HG03280 (cell line): ENCODE data around the gene PATL2.
"Not testable (repeated sequence)": the region's sequence is repeated elsewhere in the genome, so short reads cannot be mapped to it uniquely, and the experiment has no call there.

Experiments used
- ATAC-seq: cut with Tn5 transposase; IDR thresholded peaks from one replicate; pipeline ENCODE4 v1.9.1; 2021; ENCODE audit warnings: mild to moderate bottlenecking, moderate library complexity; ENCODE audit not compliant: unreplicated experiment

PATL2 gene

GRCh38 chr15:44654858-44655257 is 56.3 kb downstream of the PATL2 start:
- no peak for ATAC-seq

- ATAC-seq, result no peak
These were observed 63.5 kb downstream of the PATL2 start for GRCh38 chr15:44647637-44648036.

- ATAC-seq, result no peak
These were observed 64.1 kb downstream of the PATL2 start for GRCh38 chr15:44647036-44647435.

GRCh38 chr15:44646460-44646859 is 64.7 kb downstream of the PATL2 start:
- ATAC-seq, result no peak

- no peak for ATAC-seq
These were observed 69.5 kb downstream of the PATL2 start for GRCh38 chr15:44641651-44642050.

- ATAC-seq, result no peak
These were observed 74.1 kb downstream of the PATL2 start for GRCh38 chr15:44636976-44637375.

GRCh38 chr15:44633603-44634002 is 77.5 kb downstream of the PATL2 start:
- ATAC-seq, result no peak

- not testable (repeated sequence) for ATAC-seq
These were observed 85.8 kb downstream of the PATL2 start for GRCh38 chr15:44625286-44625685.

- no peak for ATAC-seq
These were observed 87.9 kb downstream of the PATL2 start for GRCh38 chr15:44623178-44623577.

- no peak for ATAC-seq
These were observed 91.0 kb downstream of the PATL2 start for GRCh38 chr15:44620081-44620480.

- no peak for ATAC-seq
These were observed 94.1 kb downstream of the PATL2 start for GRCh38 chr15:44616974-44617373.
